Stimulated activated CD8-positive, alpha-beta memory T cell treated with anti-CD3 and anti-CD28 coated beads, Interleukin-12 subunit alpha, Interleukin-12 subunit beta, amount 100 ng/mL, for 24 hours (primary cell): ENCODE results near the gene SLC26A9.

Source experiments
- DNase-seq: peaks from one replicate; pipeline ENCODE4 v3.0.0-alpha.2; 2020; ENCODE audit errors: extremely low read depth

SLC26A9 gene

GRCh38 chr1:205943245-205943644 lies at the start of gene SLC26A9:
SLC26A9 (minus strand) TSS chr1:205943456; CDS start chr1:205935820, 7,636 bp downstream.
- no peak for DNase-seq

- no peak for DNase-seq
Observed at GRCh38 chr1:205992218-205992882, 49.1 kb upstream of the SLC26A9 start.

GRCh38 chr1:205991237-205991636 lies 48.0 kb upstream of the SLC26A9 start:
- no peak for DNase-seq

GRCh38 chr1:205990226-205990625 lies 47.0 kb upstream of the SLC26A9 start:
- DNase-seq = no peak

- no peak for DNase-seq
Observed at GRCh38 chr1:205989786-205990185, 46.5 kb upstream of the SLC26A9 start.

- DNase-seq = no peak
Observed at GRCh38 chr1:205988585-205988995, 45.3 kb upstream of the SLC26A9 start.

GRCh38 chr1:205986861-205987260 lies 43.6 kb upstream of the SLC26A9 start:
- DNase-seq = no peak

- DNase-seq = no peak
Observed at GRCh38 chr1:205986292-205986691, 43.0 kb upstream of the SLC26A9 start.

GRCh38 chr1:205985330-205986005 lies 42.2 kb upstream of the SLC26A9 start:
- no peak for DNase-seq

GRCh38 chr1:205983925-205984725 lies 40.9 kb upstream of the SLC26A9 start:
- no peak for DNase-seq

GRCh38 chr1:205981257-205981656 lies 38.0 kb upstream of the SLC26A9 start:
- no peak for DNase-seq

- DNase-seq = no peak
Observed at GRCh38 chr1:205980237-205980870, 37.1 kb upstream of the SLC26A9 start.

GRCh38 chr1:205979301-205979700 lies 36.0 kb upstream of the SLC26A9 start:
- no peak for DNase-seq

GRCh38 chr1:205978676-205979075 lies 35.4 kb upstream of the SLC26A9 start:
- DNase-seq = no peak

GRCh38 chr1:205977402-205978014 lies 34.3 kb upstream of the SLC26A9 start:
- peak; percentile 27 for DNase-seq

- DNase-seq = no peak
Observed at GRCh38 chr1:205976708-205977401, 33.6 kb upstream of the SLC26A9 start.

GRCh38 chr1:205976036-205976435 lies 32.8 kb upstream of the SLC26A9 start:
- DNase-seq = no peak

GRCh38 chr1:205975387-205975998 lies 32.2 kb upstream of the SLC26A9 start:
- DNase-seq = no peak

- DNase-seq = no peak
Observed at GRCh38 chr1:205974712-205975111, 31.5 kb upstream of the SLC26A9 start.

GRCh38 chr1:205973377-205974232 lies 30.3 kb upstream of the SLC26A9 start:
- no peak for DNase-seq
